GM23338 (cell line): ENCODE measurements around the gene LRCH3. TPM values are rescaled to one million over a fixed set of nuclear protein-coding genes. Genes with fewer than 3 reads are reported as not detected.

Source experiments
- ATAC-seq: fragments of 200-7000 bp; cut with Tn5 transposase; 3 replicates; pipeline ENCODE4 v1.9.1; 2020
- DNase-seq: peaks from one replicate; pipeline ENCODE4 v3.0.0-alpha.2; 2015; ENCODE audit warnings: low spot score
- H2AFZ ChIP-seq: fragments of 200-600 bp; sonication (generic); 2 replicates; pipeline ENCODE4 v1.8.0; 2016; ENCODE audit warnings: antibody characterized with exemption, mild to moderate bottlenecking, moderate library complexity
- H3F3A ChIP-seq: fragments of 200-600 bp; sonication (generic); replicated peaks from 2 replicates; pipeline ENCODE4 v1.8.0; 2017; ENCODE audit warnings: antibody characterized with exemption, mixed run types, low read depth
- H3K27ac ChIP-seq: fragments of 200-600 bp; sonication (generic); 2 replicates; pipeline ENCODE4 v1.6.1; 2016; ENCODE audit warnings: low read depth
- H3K27me3 ChIP-seq: fragments of 200-600 bp; sonication (generic); 2 replicates; pipeline ENCODE4 v1.8.0; 2016; ENCODE audit warnings: mild to moderate bottlenecking, mixed run types, moderate library complexity; ENCODE audit not compliant: insufficient read depth
- H3K36me3 ChIP-seq: fragments of 200-600 bp; sonication (generic); 2 replicates; pipeline ENCODE4 v1.8.0; 2016; ENCODE audit warnings: mild to moderate bottlenecking; ENCODE audit not compliant: insufficient read depth
- H3K4me1 ChIP-seq: fragments of 200-600 bp; sonication (generic); 2 replicates; pipeline ENCODE4 v1.8.0; 2016; ENCODE audit warnings: mild to moderate bottlenecking, moderate library complexity; ENCODE audit not compliant: insufficient read depth
- H3K4me2 ChIP-seq: fragments of 200-600 bp; sonication (generic); 2 replicates; pipeline ENCODE4 v1.7.1; 2017; ENCODE audit warnings: mixed run types
- H3K4me3 ChIP-seq: fragments of 200-600 bp; sonication (generic); 2 replicates; pipeline ENCODE4 v1.6.1; 2016; ENCODE audit warnings: mixed run types
- H3K79me2 ChIP-seq: fragments of 200-600 bp; sonication (generic); replicated peaks from 2 replicates; pipeline ENCODE4 v1.8.0; 2017; ENCODE audit warnings: mild to moderate bottlenecking; ENCODE audit not compliant: insufficient read depth
- H3K9me2 ChIP-seq: fragments of 200-600 bp; sonication (generic); 2 replicates; pipeline ENCODE4 v1.8.0; 2017; ENCODE audit not compliant: insufficient read depth
- H4K20me1 ChIP-seq: fragments of 200-600 bp; sonication (generic); replicated peaks from 2 replicates; pipeline ENCODE4 v1.8.0; 2017; ENCODE audit warnings: mild to moderate bottlenecking; ENCODE audit not compliant: insufficient read depth
- H3K27ac Mint-ChIP-seq: 2 replicates; pipeline ENCODE4 v1.8.0; 2020; ENCODE audit warnings: inconsistent platforms, mild to moderate bottlenecking, moderate library complexity, mixed read lengths
- H3K27me3 Mint-ChIP-seq: 3 replicates; pipeline ENCODE4 v1.8.0; 2022; ENCODE audit warnings: low read depth, mild to moderate bottlenecking, moderate library complexity, mixed read lengths, inconsistent platforms; ENCODE audit not compliant: insufficient read depth, poor library complexity
- H3K36me3 Mint-ChIP-seq: 3 replicates; pipeline ENCODE4 v1.8.0; 2021; ENCODE audit warnings: low read depth, mild to moderate bottlenecking, inconsistent platforms, moderate library complexity, mixed read lengths
- H3K4me1 Mint-ChIP-seq: 3 replicates; pipeline ENCODE4 v1.8.0; 2020; ENCODE audit warnings: mild to moderate bottlenecking, inconsistent platforms, mixed read lengths
- H3K4me3 Mint-ChIP-seq: 3 replicates; pipeline ENCODE4 v1.8.0; 2021; ENCODE audit warnings: moderate library complexity, mild to moderate bottlenecking, inconsistent platforms, mixed read lengths
- H3K9me3 Mint-ChIP-seq: 3 replicates; pipeline ENCODE4 v1.8.0; 2020; ENCODE audit warnings: moderate library complexity, mild to moderate bottlenecking, inconsistent platforms, mixed read lengths
- CREB1 ChIP-seq: fragments of 250-450 bp; sonication (Bioruptor Pico); IDR thresholded peaks from 2 replicates; pipeline ENCODE4 v1.5.0; 2020; ENCODE audit warnings: low read depth, mild to moderate bottlenecking, moderate library complexity
- ETS1 ChIP-seq: IDR thresholded peaks from 2 replicates; pipeline ENCODE4 v1.6.1; 2016; ENCODE audit warnings: antibody characterized with exemption
- EZH2phosphoT487 ChIP-seq: fragments of 200-600 bp; sonication (generic); IDR thresholded peaks from one replicate; pipeline ENCODE4 v1.8.1; 2018; ENCODE audit warnings: antibody characterized with exemption; ENCODE audit not compliant: unreplicated experiment
- JUNB ChIP-seq: IDR thresholded peaks from one replicate; pipeline ENCODE4 v1.6.1; 2016; ENCODE audit warnings: antibody characterized with exemption; ENCODE audit not compliant: unreplicated experiment
- NANOG ChIP-seq: IDR thresholded peaks from 2 replicates; pipeline ENCODE4 v1.6.1; 2016; ENCODE audit warnings: antibody characterized with exemption, borderline replicate concordance
- POLR2AphosphoS5 ChIP-seq: IDR thresholded peaks from 2 replicates; pipeline ENCODE4 v1.6.1; 2016; ENCODE audit warnings: antibody characterized with exemption, low read depth
- REST ChIP-seq: IDR thresholded peaks from one replicate; pipeline ENCODE4 v1.6.1; 2018; ENCODE audit warnings: antibody characterized with exemption; ENCODE audit not compliant: unreplicated experiment
- ZNF114 ChIP-seq: fragments of 250-450 bp; sonication (Bioruptor Pico); IDR thresholded peaks from 2 replicates; pipeline ENCODE4 v1.5.0; 2020; ENCODE audit warnings: mild to moderate bottlenecking, moderate library complexity
- ZNF331 ChIP-seq: fragments of 250-450 bp; sonication (Bioruptor Pico); IDR thresholded peaks from 2 replicates; pipeline ENCODE4 v1.5.0; 2020; ENCODE audit warnings: low read depth, mild to moderate bottlenecking, moderate library complexity
- polyA plus RNA-seq: library from polyadenylated mRNA; unstranded; fragments of >200 nt; fragmentation: Nextera tagmentation; extraction: Ambion mirVana; gene quantifications from 2 replicates; pipeline ENCODE4 v1.2.1, GENCODE V29; 2016
- total RNA-seq: library from RNA; depleted of rRNA; stranded (reverse); fragments of >200 nt; shearing (Covaris generic); gene quantifications from 2 replicates; pipeline ENCODE4 v1.2.3, GENCODE V29; 2014

The LRCH3 gene
- total and polyA plus RNA-seq, 2 experiments from 2014 or later, result 22.9 to 60.0 TPM

GRCh38 chr3:197847866-197848401 is 56.9 kb downstream of the LRCH3 start:
- H3K79me2 ChIP-seq, result no peaks in the 10 kb centered on the region
- peaks cover 3% of the 10 kb centered on the region; the same call in 1 of the 2 replicates for H3K4me1 ChIP-seq
- H2AFZ ChIP-seq, result no peak overlapping the region
- no peaks in the 10 kb centered on the region for H3K9me3 Mint-ChIP-seq
- H3K9me2 ChIP-seq, result no peaks in the 10 kb centered on the region
- H3K27me3 Mint-ChIP-seq, result peaks cover 4% of the 10 kb centered on the region
- H3K36me3 Mint-ChIP-seq, result peaks cover 60% of the 10 kb centered on the region
- TF ChIP-seq POLR2AphosphoS5, result no peak
- TF ChIP-seq EZH2phosphoT487, result no peak
- TF ChIP-seq ZNF331 (CRISPR knock-in tag), result no peak
- no peak for TF ChIP-seq NANOG
- H4K20me1 ChIP-seq, result no peaks in the 10 kb centered on the region
- ATAC-seq, result no peak
- no peak overlapping the region for H3K27ac Mint-ChIP-seq
- H3K27ac ChIP-seq, result peak overlapping the region; percentile 53; the same call in 1 of the 2 replicates
- H3K4me2 ChIP-seq, result no peak overlapping the region
- no peaks in the 10 kb centered on the region; the same call in 1 of the 2 replicates for H3F3A ChIP-seq
- no peak overlapping the region for H3K4me3 Mint-ChIP-seq
- DNase-seq, result no peak
- H3K27me3 ChIP-seq, result no peaks in the 10 kb centered on the region
- H3K36me3 ChIP-seq, result 0 out of 2 replicates have a peak, but pooled peaks cover 8% of the 10 kb centered on the region
- H3K4me1 Mint-ChIP-seq, result peaks cover 41% of the 10 kb centered on the region
- no peak overlapping the region for H3K4me3 ChIP-seq

DNA sequence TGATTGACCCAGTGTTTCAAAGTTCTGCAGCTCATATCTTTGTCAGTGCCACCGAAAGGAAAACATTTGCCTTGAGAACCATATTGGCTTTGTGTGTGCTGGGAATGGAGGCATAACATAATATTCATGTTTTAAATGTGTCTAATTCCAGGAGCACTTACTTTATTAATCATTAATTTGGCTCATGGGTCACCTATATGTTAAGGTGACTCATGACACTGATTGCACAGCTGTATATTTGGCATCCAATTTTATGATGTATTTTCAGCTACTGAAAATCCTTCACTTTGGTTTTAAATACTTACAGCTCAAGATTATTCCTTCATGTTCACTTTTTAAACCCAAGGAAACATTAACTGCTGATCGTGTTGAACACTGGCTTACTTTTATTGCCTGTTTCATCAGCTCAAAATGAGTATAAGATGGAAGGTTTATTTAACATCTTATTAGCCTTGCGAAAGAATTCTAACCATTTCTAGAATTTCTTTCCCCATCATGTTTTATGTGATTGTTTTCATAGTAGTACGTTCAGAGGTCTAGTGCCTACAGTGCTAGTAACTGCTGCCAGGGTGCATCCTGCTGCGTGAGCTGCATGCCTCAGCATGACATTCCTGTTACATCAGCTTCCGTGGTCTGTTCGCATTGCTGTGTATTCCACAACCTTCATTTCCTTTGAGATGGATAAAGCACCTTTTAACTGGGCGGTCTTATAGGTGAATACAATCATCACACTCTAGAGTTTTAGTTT is 63.7 kb downstream of the LRCH3 start:
- peak overlapping the region; percentile 93 for H3K27ac ChIP-seq
- peak overlapping the region; percentile 7; the same call in 2 of the 3 replicates for H3K4me3 Mint-ChIP-seq
- H3K4me1 Mint-ChIP-seq, result peaks cover 75% of the 10 kb centered on the region
- DNase-seq (peak; percentile 92), ATAC-seq (peak; percentile 96)
- peaks cover 60% of the 10 kb centered on the region for H3K36me3 Mint-ChIP-seq
- peaks cover 44% of the 10 kb centered on the region for H3K4me1 ChIP-seq
- H2AFZ ChIP-seq, result no peak overlapping the region
- peaks cover 5% of the 10 kb centered on the region for H3K27me3 Mint-ChIP-seq
- H3K27me3 ChIP-seq, result no peaks in the 10 kb centered on the region
- H3K4me3 ChIP-seq, result no peak overlapping the region
- no peaks in the 10 kb centered on the region for H3K9me2 ChIP-seq
- H3K79me2 ChIP-seq, result no peaks in the 10 kb centered on the region
- H3K36me3 ChIP-seq, result no peaks in the 10 kb centered on the region
- no peaks in the 10 kb centered on the region for H4K20me1 ChIP-seq
- H3K27ac Mint-ChIP-seq, result peak overlapping the region; percentile 99
- H3K4me2 ChIP-seq, result peak overlapping the region; percentile 5; the same call in 1 of the 2 replicates
- no peaks in the 10 kb centered on the region for H3F3A ChIP-seq
- H3K9me3 Mint-ChIP-seq, result no peaks in the 10 kb centered on the region
- TF ChIP-seq JUNB (no peak), REST (no peak), ETS1 (peak; percentile 93), ZNF114 (no peak), EZH2phosphoT487 (no peak), CREB1 (CRISPR knock-in tag) (peak; percentile 71), NANOG (peak; percentile 96), POLR2AphosphoS5 (no peak; the same call in 1 of the 2 replicates)
